ENCODE results near the gene CHD9NB. TPM values are rescaled to one million over a fixed set of nuclear protein-coding genes. Genes with fewer than 3 reads are reported as not detected.

CHD9NB gene
- total and polyA plus RNA-seq, 9 of the 15 experiments (the other 6 are each of a cell fraction or from before 2014, with no cell fraction given) = 0.06 to 0.10 (median 0.07) TPM; not detected in 6

- intact Hi-C loops (cut with micrococcal nuclease) = loop anchor here (5.0 to 10.0 kb wide), 3 partner anchors 166 to 451 kb away; no protein-coding TSS in a partner anchor
- no TSS peak for BruUV-seq (replicated peaks)
- Histone ChIP-seq H3K4me2 (ENCODE audit: insufficient read depth, low read length) (peak overlapping the region; percentile 83), H3K4me1 (replicated peaks in 1 of 2; ENCODE audit: control insufficient read depth in 2 of 2, insufficient read depth in 2 of 2, low read length in 2 of 2) (peaks cover 27 to 35% of the 10 kb centered on the region in 2 experiments; a peak in 4 of 5 replicates), H3K4me3 (peak overlapping the region; percentile 78), H3K9me1 (ENCODE audit: control insufficient read depth, insufficient read depth, low read length) (no peaks in the 10 kb centered on the region), H3K79me2 (ENCODE audit: control insufficient read depth, insufficient read depth, low read length) (peaks cover 70% of the 10 kb centered on the region), H3K9ac (ENCODE audit: insufficient read depth in 1 of 2, low read depth in 2 of 2, low read length in 2 of 2) (peak overlapping the region; percentile 89 to 96; a peak in 3 of 4 replicates), H3K9me3 (replicated peaks; ENCODE audit: control insufficient read depth, insufficient read depth, low read depth, low read length) (no peaks in the 10 kb centered on the region), H3K27me3 (ENCODE audit: control insufficient read depth in 2 of 2, insufficient read depth in 2 of 2, low read length in 2 of 2) (no peaks in the 10 kb centered on the region), H2AFZ (ENCODE audit: low read depth, low read length) (peak overlapping the region; percentile 73), H4K20me1 (replicated peaks; ENCODE audit: control insufficient read depth, insufficient read depth, low read length) (0 out of 2 replicates have a peak, but pooled peaks cover 3% of the 10 kb centered on the region), H3K27ac (ENCODE audit: extremely low read depth, low read depth, low read length) (peak overlapping the region; percentile 70), H3K36me3 (ENCODE audit: control insufficient read depth, insufficient read depth, low read length) (peaks cover 25% of the 10 kb centered on the region; the same call in 2 of the 3 replicates)
- peak; percentile 65 for FAIRE-seq
- ChIA-PET CTCF (ENCODE audit: low intra/inter-chr PET ratio) (interaction anchor here (0.5 kb wide), 1 partner anchor 122 kb away, joined by 5 read pairs; no protein-coding TSS in a partner anchor), POLR2A (interaction anchor here (0.6 to 1.9 kb wide), 8 partner anchors 9 to 909 kb away, joined by 3 to 8 read pairs (median 4); no protein-coding TSS in a partner anchor)
- in situ Hi-C loops (cut with MboI) = loop anchor here (10.0 kb wide), 1 partner anchor 448 kb away; the partner anchor contains the start of gene AKTIP
- ATAC-seq = peak; percentile 16; the same call in 2 of the 3 replicates
- peak in 3 of 4 experiments; percentile 28 to 68 (median 37) for DNase-seq (ENCODE audit: extremely low read depth in 1 of 4, low spot score in 3 of 4)
- 4% methylated on average over 8 of the region's 8 CpGs for WGBS (ENCODE audit: insufficient coverage, low coverage, missing lambda C conversion rate)
- TF ChIP-seq FOSL1 (tag; conservative IDR thresholded peaks at IDR 0.05) (peak; percentile 64), TCF7L2 (IDR thresholded peaks at IDR 0.05; ENCODE audit: low read depth, low read length) (no peak), ZNF592 (IDR thresholded peaks at IDR 0.05) (peak; percentile 72), SOX6 (IDR thresholded peaks at IDR 0.05) (peak; percentile 50; the same call in 1 of the 2 replicates), FOXK2 (conservative IDR thresholded peaks at IDR 0.05 in 1 of 2, IDR thresholded peaks at IDR 0.05 in 1 of 2; ENCODE audit: low read depth in 2 of 2) (peak; percentile 75 to 79), ADNP (tag; IDR thresholded peaks at IDR 0.05) (0 out of 2 replicates have a peak, but pooled peaks have one; percentile 6), ARID1B (IDR thresholded peaks at IDR 0.05) (peak; percentile 31; the same call in 1 of the 2 replicates), CREM (IDR thresholded peaks at IDR 0.05; ENCODE audit: low read depth) (0 out of 2 replicates have a peak, but pooled peaks have one; percentile 7), SMAD3 (CRISPR knock-in tag; conservative IDR thresholded peaks at IDR 0.05) (no peak), ZNF282 (CRISPR knock-in tag; IDR thresholded peaks at IDR 0.05) (no peak), JUND (IDR thresholded peaks at IDR 0.05; ENCODE audit: borderline replicate concordance, low read depth, low read length) (peak; percentile 54; the same call in 1 of the 2 replicates), JUND (tag; IDR thresholded peaks at IDR 0.05; ENCODE audit: borderline replicate concordance, low read depth, low read length) (peak; percentile 20; the same call in 1 of the 3 replicates), ATF7 (IDR thresholded peaks at IDR 0.05) (0 out of 2 replicates have a peak, but pooled peaks have one; percentile 11), L3MBTL2 (IDR thresholded peaks at IDR 0.05) (peak; percentile 44; the same call in 1 of the 2 replicates)
Measured at GRCh38 chr16:53056392-53056881, 3.7 kb upstream of the CHD9NB start.

Measured in K562 (cell line).